A673 (cell line): ENCODE results near the gene PLEKHG3. TPM values are rescaled to one million over a fixed set of nuclear protein-coding genes. Genes with fewer than 3 reads are reported as not detected.

ENCODE experiments used
- BruUV-seq: library from RNA; stranded (reverse); fragments of 400-500 nt; replicated peaks from 2 replicates; lab custom pipeline; 2021; lab: Mats Ljungman, UMichigan
- CTCF ChIA-PET: fragments of 300-600 bp; sonication (Branson Sonifier 250); formaldehyde crosslinking; loops from one replicate; lab custom pipeline; 2022; ENCODE audit warnings: antibody characterized with exemption; lab: Charles Lee
- POLR2A ChIA-PET: fragments of 300-600 bp; sonication (Branson Sonifier 250); formaldehyde crosslinking; loops from one replicate; lab custom pipeline; 2022; ENCODE audit warnings: antibody characterized with exemption; ENCODE audit not compliant: low non-redundant PET; lab: Charles Lee
- DNase-seq: peaks from one replicate; pipeline ENCODE4 v3.0.0-alpha.2; 2015; ENCODE audit warnings: low spot score
- H3K27ac ChIP-seq: fragments of 200-600 bp; sonication (generic); 2 replicates; pipeline ENCODE4 v1.5.1; 2016; ENCODE audit warnings: mixed run types, low read depth, mild to moderate bottlenecking, mixed read lengths, antibody characterized with exemption, low read length; ENCODE audit not compliant: poor library complexity, severe bottlenecking
- H3K27me3 ChIP-seq: fragments of 200-600 bp; sonication (generic); replicated peaks from 2 replicates; pipeline ENCODE4 v1.6.1; 2017; ENCODE audit warnings: mixed run types, low read depth, mild to moderate bottlenecking, mixed read lengths, antibody characterized with exemption, low read length; ENCODE audit not compliant: insufficient read depth, poor library complexity
- H3K36me3 ChIP-seq: fragments of 200-600 bp; sonication (generic); 2 replicates; pipeline ENCODE4 v1.6.1; 2016; ENCODE audit warnings: mixed run types, mild to moderate bottlenecking, mixed read lengths, antibody characterized with exemption, low read length; ENCODE audit not compliant: insufficient read depth, poor library complexity, severe bottlenecking
- H3K4me1 ChIP-seq: fragments of 200-600 bp; sonication (generic); 2 replicates; pipeline ENCODE4 v1.6.1; 2017; ENCODE audit warnings: mixed run types, mild to moderate bottlenecking, mixed read lengths, antibody characterized with exemption, low read length; ENCODE audit not compliant: insufficient read depth, poor library complexity, severe bottlenecking
- H3K4me3 ChIP-seq: fragments of 200-600 bp; sonication (generic); 2 replicates; pipeline ENCODE4 v1.5.1; 2016; ENCODE audit warnings: low read depth, mixed run types, mild to moderate bottlenecking, mixed read lengths, low read length; ENCODE audit not compliant: poor library complexity, severe bottlenecking
- H3K9me3 ChIP-seq: fragments of 200-600 bp; sonication (generic); 2 replicates; pipeline ENCODE4 v1.6.1; 2016; ENCODE audit warnings: mixed run types, low read depth, mild to moderate bottlenecking, mixed read lengths, antibody characterized with exemption, low read length; ENCODE audit not compliant: poor library complexity, severe bottlenecking
- EZH2 ChIP-seq: fragments of 200-600 bp; sonication (generic); IDR thresholded peaks from 2 replicates; pipeline ENCODE4 v1.6.1; 2017; ENCODE audit warnings: borderline replicate concordance, low read depth, mild to moderate bottlenecking, mixed read lengths, antibody characterized with exemption, low read length; ENCODE audit not compliant: poor library complexity, severe bottlenecking
- intact Hi-C: fragments of 100-400 bp; cut with micrococcal nuclease; formaldehyde crosslinking; loops from one replicate; pipeline ENCODE4 v1.10.0; 2022; ENCODE audit not compliant: unreplicated experiment
- total RNA-seq: library from RNA; stranded (reverse); gene quantifications from 2 replicates; pipeline ENCODE4 v1.2.3, GENCODE V29; 2021
- TF ChIP-seq, protein P1 (sequence below): fragments of 300-800, 200-600 bp; sonication (generic); conservative IDR thresholded peaks from 2 replicates; pipeline ENCODE4 v1.5.1; 2017; ENCODE audit warnings: low read depth, mild to moderate bottlenecking, antibody characterized with exemption, low read length, moderate library complexity, mixed read lengths

The PLEKHG3 gene
- total RNA-seq, 1 experiment from 2014 or later: 29.6 TPM

DNA sequence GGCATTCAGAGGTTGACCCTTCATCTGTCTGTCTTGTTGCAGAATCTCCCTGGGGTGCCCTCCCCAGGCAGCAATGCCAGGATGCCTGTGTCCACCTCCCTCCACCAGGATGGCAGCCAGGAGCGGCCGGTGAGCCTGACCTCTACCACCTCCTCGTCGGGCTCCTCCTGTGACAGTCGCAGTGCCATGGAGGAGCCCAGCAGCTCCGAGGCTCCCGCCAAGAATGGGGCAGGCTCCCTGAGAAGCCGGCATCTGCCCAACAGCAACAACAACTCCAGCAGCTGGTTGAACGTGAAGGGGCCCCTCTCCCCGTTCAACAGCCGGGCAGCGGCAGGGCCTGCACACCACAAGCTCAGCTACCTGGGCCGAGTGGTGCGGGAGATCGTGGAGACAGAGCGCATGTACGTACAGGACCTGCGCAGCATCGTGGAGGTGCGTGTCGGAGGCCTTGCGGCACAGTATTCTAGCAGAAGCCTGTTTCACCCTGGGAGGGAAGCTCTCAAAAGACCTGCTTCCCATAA lies 23.4 kb downstream of the PLEKHG3 start:
- peaks cover 27% of the 10 kb centered on the region for H3K36me3 ChIP-seq
- H3K27me3 ChIP-seq: no peaks in the 10 kb centered on the region
- no peak overlapping the region for H3K4me3 ChIP-seq
- CTCF ChIA-PET: no interaction called here
- H3K9me3 ChIP-seq: no peaks in the 10 kb centered on the region
- TF ChIP-seq EZH2: no peak
- TF ChIP-seq, protein P1, sequence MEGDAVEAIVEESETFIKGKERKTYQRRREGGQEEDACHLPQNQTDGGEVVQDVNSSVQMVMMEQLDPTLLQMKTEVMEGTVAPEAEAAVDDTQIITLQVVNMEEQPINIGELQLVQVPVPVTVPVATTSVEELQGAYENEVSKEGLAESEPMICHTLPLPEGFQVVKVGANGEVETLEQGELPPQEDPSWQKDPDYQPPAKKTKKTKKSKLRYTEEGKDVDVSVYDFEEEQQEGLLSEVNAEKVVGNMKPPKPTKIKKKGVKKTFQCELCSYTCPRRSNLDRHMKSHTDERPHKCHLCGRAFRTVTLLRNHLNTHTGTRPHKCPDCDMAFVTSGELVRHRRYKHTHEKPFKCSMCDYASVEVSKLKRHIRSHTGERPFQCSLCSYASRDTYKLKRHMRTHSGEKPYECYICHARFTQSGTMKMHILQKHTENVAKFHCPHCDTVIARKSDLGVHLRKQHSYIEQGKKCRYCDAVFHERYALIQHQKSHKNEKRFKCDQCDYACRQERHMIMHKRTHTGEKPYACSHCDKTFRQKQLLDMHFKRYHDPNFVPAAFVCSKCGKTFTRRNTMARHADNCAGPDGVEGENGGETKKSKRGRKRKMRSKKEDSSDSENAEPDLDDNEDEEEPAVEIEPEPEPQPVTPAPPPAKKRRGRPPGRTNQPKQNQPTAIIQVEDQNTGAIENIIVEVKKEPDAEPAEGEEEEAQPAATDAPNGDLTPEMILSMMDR: no peak
- DNase-seq: no peak
- no peak overlapping the region for H3K27ac ChIP-seq
- peaks cover 18% of the 10 kb centered on the region for H3K4me1 ChIP-seq
- POLR2A ChIA-PET: no interaction called here
- no TSS peak for BruUV-seq
- intact Hi-C loops: no loop called here

DNA sequence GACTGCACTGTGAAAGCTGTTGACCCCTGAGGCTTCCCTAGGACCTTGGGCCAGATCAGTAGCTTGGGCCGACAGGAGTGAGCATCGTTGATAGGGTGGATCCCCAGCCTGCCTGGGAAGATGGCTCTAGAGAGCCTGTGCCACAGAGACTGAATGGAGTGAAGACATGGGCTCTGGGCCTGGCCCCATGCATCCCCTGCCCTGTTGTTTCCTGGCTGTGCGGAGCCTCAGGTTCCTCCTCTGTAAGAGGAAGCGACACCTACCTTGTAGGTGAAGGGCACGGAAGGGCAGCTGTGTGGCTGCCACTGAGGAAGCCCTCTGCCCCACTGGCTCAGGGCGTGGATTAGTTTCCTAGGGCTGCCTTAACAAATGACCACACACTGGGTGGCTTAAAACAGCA lies 23.9 kb downstream of the PLEKHG3 start:
- Histone ChIP-seq H3K4me1 (peaks cover 17% of the 10 kb centered on the region), H3K27ac (no peak overlapping the region), H3K9me3 (no peaks in the 10 kb centered on the region), H3K4me3 (no peak overlapping the region), H3K27me3 (no peaks in the 10 kb centered on the region), H3K36me3 (peaks cover 29% of the 10 kb centered on the region)
- TF ChIP-seq, protein P1: no peak
- no peak for TF ChIP-seq EZH2
- ChIA-PET CTCF (no interaction called here), POLR2A (no interaction called here)
- intact Hi-C loops: no loop called here
- BruUV-seq: no TSS peak
- DNase-seq: no peak

DNA sequence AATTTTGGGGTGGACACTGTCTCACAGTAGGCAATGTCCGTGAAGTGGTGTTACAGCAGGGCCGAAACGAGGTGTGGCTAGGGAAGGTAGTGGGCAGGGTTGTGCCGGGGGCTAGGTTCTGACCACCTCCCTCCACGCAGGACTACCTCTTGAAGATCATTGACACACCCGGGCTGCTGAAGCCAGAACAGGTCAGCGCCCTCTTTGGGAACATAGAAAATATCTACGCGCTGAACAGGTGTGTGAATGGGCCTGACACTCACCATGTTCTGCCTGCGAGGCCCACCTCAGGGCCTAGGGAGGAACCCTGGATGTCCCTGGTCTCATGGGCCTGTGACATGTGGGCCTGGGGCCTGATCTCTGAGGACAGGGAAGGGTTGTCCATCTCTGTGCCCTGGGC lies 24.6 kb downstream of the PLEKHG3 start:
- no peak for DNase-seq
- H3K4me3 ChIP-seq: no peak overlapping the region
- BruUV-seq: no TSS peak
- H3K36me3 ChIP-seq: peaks cover 32% of the 10 kb centered on the region
- CTCF ChIA-PET: no interaction called here
- POLR2A ChIA-PET: no interaction called here
- H3K27ac ChIP-seq: no peak overlapping the region
- TF ChIP-seq, protein P1: no peak
- no peak for TF ChIP-seq EZH2
- intact Hi-C loops: no loop called here
- no peaks in the 10 kb centered on the region for H3K27me3 ChIP-seq
- peaks cover 17% of the 10 kb centered on the region for H3K4me1 ChIP-seq
- H3K9me3 ChIP-seq: no peaks in the 10 kb centered on the region
